Heart left ventricle (tissue), 16 donors: ENCODE results near the gene PRM3. TPM values are rescaled to one million over a fixed set of nuclear protein-coding genes. Genes with fewer than 3 reads are reported as not detected.
A peak's percentile ranks its signal among the peaks of the same experiment; 100 is the strongest.

Source experiments
- ATAC-seq, 4 donors: fragments of 200-7000 bp; cut with Tn5 transposase; one replicate each; pipeline ENCODE4 v1.9.1; 2020 to 2022; ENCODE audit warnings: moderate library complexity in 4 of 4, mild to moderate bottlenecking in 3 of 4, moderate number of reproducible peaks in 1 of 4
- DNase-seq, 5 donors: peaks; one replicate each; pipeline ENCODE4 v3.0.0-alpha.2; 2020
- H3K27ac ChIP-seq, 12 donors: fragments of 200-600 bp; sonication (generic) in 4 of 12; one replicate each; pipeline versions ENCODE4 v1.5.0 to v1.8.0; 2016 to 2022; ENCODE audit warnings: mild to moderate bottlenecking in 2 of 12
- H3K27me3 ChIP-seq, 9 donors: fragments of 200-600 bp; sonication (generic) in 2 of 9; one replicate each; pipeline versions ENCODE4 v1.5.1 to v1.8.0; 2016 to 2022; ENCODE audit warnings: mild to moderate bottlenecking in 3 of 9
- H3K36me3 ChIP-seq, 9 donors: fragments of 200-600 bp; sonication (generic) in 2 of 9; one replicate each; pipeline versions ENCODE4 v1.5.0 to v1.8.0; 2018 to 2022; ENCODE audit warnings: mild to moderate bottlenecking in 2 of 9
- H3K4me1 ChIP-seq, 12 donors: fragments of 200-600 bp; sonication (generic) in 4 of 12; one replicate each; pipeline versions ENCODE4 v1.5.0 to v1.8.0; 2016 to 2022; ENCODE audit warnings: mild to moderate bottlenecking in 3 of 12
- H3K4me3 ChIP-seq, 12 donors: fragments of 200-600 bp; sonication (generic) in 4 of 12; one replicate each; pipeline versions ENCODE4 v1.5.0 to v1.8.0; 2017 to 2022; ENCODE audit warnings: mild to moderate bottlenecking in 9 of 12, moderate library complexity in 4 of 12
- H3K9me3 ChIP-seq, 12 donors: fragments of 200-600 bp; sonication (generic) in 4 of 12; one replicate each; pipeline versions ENCODE4 v1.5.0 to v1.8.0; 2016 to 2022; ENCODE audit warnings: mild to moderate bottlenecking in 1 of 12
- CTCF ChIP-seq, 12 donors: fragments of 200-600 bp; sonication (generic) in 4 of 12; IDR thresholded peaks; one replicate each; pipeline versions ENCODE4 v1.5.0 to v1.8.0; 2018 to 2022; ENCODE audit warnings: antibody characterized with exemption in 12 of 12, mild to moderate bottlenecking in 5 of 12
- POLR2A ChIP-seq, 2 donors: fragments of 450-650 bp; IDR thresholded peaks; one replicate each; pipeline ENCODE4 v1.6.1; 2017; ENCODE audit warnings: antibody characterized with exemption in 2 of 2, mild to moderate bottlenecking in 2 of 2, moderate library complexity in 2 of 2
- WGBS, 4 donors: extraction: QIAGEN DNeasy Blood & Tissue Kit in 2 of 4; methylation state at CpG; one replicate each; pipeline versions ENCODE4 v1.1.5 to v1.1.7; 2013 to 2018; 5-methylcytosine and 5-hydroxymethylcytosine counted together
- intact Hi-C, 10 donors: fragments of 100-400 bp; cut with DNase I; formaldehyde crosslinking; loops; one replicate each; pipeline versions ENCODE4 v1.11.1 to v1.14.2; 2022
- polyA plus RNA-seq, 2 donors: library from polyadenylated mRNA; stranded (reverse); fragments of 200-250 nt; gene quantifications; one replicate each; pipeline ENCODE4 v1.2.3, GENCODE V29; 2013
- total RNA-seq, 9 donors: library from RNA; depleted of rRNA in 2 of 9; stranded (reverse); fragments of >200 nt in 2 of 9; fragmentation: NEBNext Ultra II Directional in 3 of 9; extraction: Animal tissue kit (Norgen Biotek cat#: 25700) in 3 of 9; gene quantifications; one replicate each; pipeline versions ENCODE4 v1.1.0 to v1.2.4, GENCODE V29; 2016 to 2023
- donor health status: ischemic (EF 13 %, LVEDD 7.1; RV severe dilation, severe dysfunction).
- donor health status: healthy with polysubstance abuse.
- donor health status: DM: no; HTN: yes; CAD: no.
- donor health status: DM: no; HTN: no; CAD: no.
- donor health status: ischemic (EF 25% LVEDD 6.9; RV normal size, moderate dysfunction).
- donor health status: ischemic (EF 25% LVEDD 5.7; RV mildly dilated, moderate dysfunction).
- donor health status: healthy.
- donor health status: DM: yes; HTN: yes; CAD: no.
- donor health status: ischemic (EF 35%, LVEDD 5.7; RV mildly dilated, moderate dysfunction).
- donor health status: nonischemic (EF 11% LVEDD 7.7; RV severe dilation, severe dysfunction).
- donor health status: DM: yes; HTN: yes; CAD: no.
- donor health status: PGD.
- donor health status: ischemic (EF 29% LVEDD 5.4; RV normal size, mild dysfunction).
- donor health status: nonischemic (EF 23%, LVEDD 6.1; RV moderate dilation, normal function).

The PRM3 gene
- total and polyA plus RNA-seq, 11 donors, result not detected

- intact Hi-C loops, result loop anchor here in 6 of 10 donors (5.0 to 10.0 kb wide), 7 partner anchors 85 to 505 kb away; partner anchors contain the start of gene NUBP1 (in 1 of the 6)
- no peak for TF ChIP-seq CTCF (IDR thresholded peaks at IDR 0.05)
- no peak for TF ChIP-seq POLR2A (IDR thresholded peaks at IDR 0.05)
- Histone ChIP-seq H3K4me1 (peaks cover 0 to 32% (median 4%) of the 10 kb centered on the region in 12 donors), H3K4me3 (no peak overlapping the region), H3K27me3 (no peaks in the 10 kb centered on the region), H3K27ac (no peak overlapping the region), H3K36me3 (peaks cover 0 to 19% (median 0%) of the 10 kb centered on the region in 9 donors), H3K9me3 (no peaks in the 10 kb centered on the region)
- DNase-seq (peak in 1 of 5 donors; percentile 54), ATAC-seq (no peak)
- 93 to 94% (median 93%) methylated on average over 63 of the region's 63 CpGs for WGBS, 4 donors
Measured at GRCh38 chr16:11249233-11250061, 24.0 kb downstream of the PRM3 start.

- WGBS, 4 donors, result 89 to 95% (median 93%) methylated on average over 8 of the region's 8 CpGs
- H3K9me3 ChIP-seq, result no peaks in the 10 kb centered on the region
- ATAC-seq, result no peak
- intact Hi-C loops, result loop anchor here in 1 of 10 donors (10.0 kb wide), 1 partner anchor 83 kb away; no protein-coding TSS in a partner anchor
- H3K27me3 ChIP-seq, result no peaks in the 10 kb centered on the region
- H3K27ac ChIP-seq, result no peak overlapping the region
- H3K36me3 ChIP-seq, result peaks cover 0 to 7% (median 0%) of the 10 kb centered on the region in 9 donors
- H3K4me1 ChIP-seq, result peaks cover 0 to 19% (median 0%) of the 10 kb centered on the region in 12 donors
- DNase-seq, result no peak
- TF ChIP-seq POLR2A (IDR thresholded peaks at IDR 0.05) (no peak), CTCF (IDR thresholded peaks at IDR 0.05) (no peak)
- no peak overlapping the region for H3K4me3 ChIP-seq
Measured at GRCh38 chr16:11248133-11248532, 25.3 kb downstream of the PRM3 start.

GRCh38 chr16:11245988-11246387 is 27.4 kb downstream of the PRM3 start:
- Histone ChIP-seq H3K9me3 (no peaks in the 10 kb centered on the region), H3K27ac (no peak overlapping the region), H3K4me1 (peaks cover 0 to 16% (median 0%) of the 10 kb centered on the region in 12 donors), H3K4me3 (no peak overlapping the region), H3K36me3 (no peaks in the 10 kb centered on the region), H3K27me3 (no peaks in the 10 kb centered on the region)
- intact Hi-C loops, result loop anchor here in 1 of 10 donors (10.0 kb wide), 1 partner anchor 81 kb away; no protein-coding TSS in a partner anchor
- TF ChIP-seq POLR2A (IDR thresholded peaks at IDR 0.05), result no peak
- no peak for TF ChIP-seq CTCF (IDR thresholded peaks at IDR 0.05)
- ATAC-seq, result no peak
- no peak for DNase-seq

- no peak for TF ChIP-seq POLR2A (IDR thresholded peaks at IDR 0.05)
- no peak for TF ChIP-seq CTCF (IDR thresholded peaks at IDR 0.05)
- Histone ChIP-seq H3K4me1 (peaks cover 0 to 23% (median 0%) of the 10 kb centered on the region in 12 donors), H3K36me3 (no peaks in the 10 kb centered on the region), H3K27ac (no peak overlapping the region), H3K4me3 (no peak overlapping the region), H3K9me3 (no peaks in the 10 kb centered on the region), H3K27me3 (no peaks in the 10 kb centered on the region)
- ATAC-seq (no peak), DNase-seq (no peak)
- 82 to 87% (median 85%) methylated on average over 5 of the region's 5 CpGs for WGBS, 4 donors
- intact Hi-C loops, result loop anchor here in 1 of 10 donors (10.0 kb wide), 1 partner anchor 80 kb away; no protein-coding TSS in a partner anchor
Measured at GRCh38 chr16:11245222-11245737, 28.1 kb downstream of the PRM3 start.
